GM19468 (cell line): Measurements from ENCODE around the gene ZNF622.
"Not testable (repeated sequence)": the region's sequence is repeated elsewhere in the genome, so short reads cannot be mapped to it uniquely, and the experiment has no call there.

Experiments
- ATAC-seq: cut with Tn5 transposase; IDR thresholded peaks from one replicate; pipeline ENCODE4 v1.9.1; 2021; ENCODE audit warnings: mild to moderate bottlenecking, moderate library complexity, moderate number of reproducible peaks; ENCODE audit not compliant: unreplicated experiment; ENCODE audit errors: extremely low read depth

Gene ZNF622

GRCh38 chr5:16436065-16436682 lies 29.4 kb downstream of the ZNF622 start:
- not testable (repeated sequence) for ATAC-seq

- ATAC-seq, result no peak
Measured at GRCh38 chr5:16431490-16431889, 34.1 kb downstream of the ZNF622 start.

- ATAC-seq, result no peak
Measured at GRCh38 chr5:16430349-16431089, 35.1 kb downstream of the ZNF622 start.

GRCh38 chr5:16428359-16428758 lies 37.2 kb downstream of the ZNF622 start:
- no peak for ATAC-seq

- ATAC-seq, result no peak
Measured at GRCh38 chr5:16427587-16427986, 38.0 kb downstream of the ZNF622 start.

GRCh38 chr5:16418471-16418922 lies 47.1 kb downstream of the ZNF622 start:
- no peak for ATAC-seq

- ATAC-seq, result no peak
Measured at GRCh38 chr5:16417398-16418074, 48.1 kb downstream of the ZNF622 start.

- no peak for ATAC-seq
Measured at GRCh38 chr5:16414861-16415260, 50.7 kb downstream of the ZNF622 start.

- ATAC-seq, result no peak
Measured at GRCh38 chr5:16413166-16413860, 52.3 kb downstream of the ZNF622 start.

GRCh38 chr5:16412556-16412955 lies 53.0 kb downstream of the ZNF622 start:
- ATAC-seq, result no peak

GRCh38 chr5:16411741-16412455 lies 53.7 kb downstream of the ZNF622 start:
- ATAC-seq, result no peak

- no peak for ATAC-seq
Measured at GRCh38 chr5:16411235-16411634, 54.4 kb downstream of the ZNF622 start.

GRCh38 chr5:16410338-16410737 lies 55.3 kb downstream of the ZNF622 start:
- no peak for ATAC-seq

- no peak for ATAC-seq
Measured at GRCh38 chr5:16406630-16407029, 59.0 kb downstream of the ZNF622 start.

GRCh38 chr5:16406023-16406422 lies 59.6 kb downstream of the ZNF622 start:
- no peak for ATAC-seq
